ENCODE results near the gene KNDC1. TPM values are rescaled to one million over a fixed set of nuclear protein-coding genes. Genes with fewer than 3 reads are reported as not detected.

The KNDC1 gene
- total RNA-seq, 1 donor from 2014 or later = 0.06 TPM

- no peak for TF ChIP-seq CTCF (conservative IDR thresholded peaks at IDR 0.05; ENCODE audit: low read depth, low read length)
- H3K4me3 ChIP-seq (ENCODE audit: low read depth, low read length) = no peak overlapping the region
- no peak for DNase-seq (ENCODE audit: low read depth)
These were observed 82.8 kb downstream of the KNDC1 start for GRCh38 chr10:133242611-133243356.

- no peak overlapping the region for H3K4me3 ChIP-seq (ENCODE audit: low read depth, low read length)
- DNase-seq (ENCODE audit: low read depth) = no peak
- no peak for TF ChIP-seq CTCF (conservative IDR thresholded peaks at IDR 0.05; ENCODE audit: low read depth, low read length)
These were observed 83.6 kb downstream of the KNDC1 start for GRCh38 chr10:133243593-133243992.

GRCh38 chr10:133245439-133246235 is 85.6 kb downstream of the KNDC1 start:
- no peak overlapping the region for H3K4me3 ChIP-seq (ENCODE audit: low read depth, low read length)
- DNase-seq (ENCODE audit: low read depth) = no peak
- TF ChIP-seq CTCF (conservative IDR thresholded peaks at IDR 0.05; ENCODE audit: low read depth, low read length) = no peak

- no peak overlapping the region for H3K4me3 ChIP-seq (ENCODE audit: low read depth, low read length)
These were observed 86.2 kb downstream of the KNDC1 start for GRCh38 chr10:133246236-133246626.

GRCh38 chr10:133247681-133248333 is 87.8 kb downstream of the KNDC1 start:
- TF ChIP-seq CTCF (conservative IDR thresholded peaks at IDR 0.05; ENCODE audit: low read depth, low read length) = no peak
- no peak for DNase-seq (ENCODE audit: low read depth)
- no peak overlapping the region for H3K4me3 ChIP-seq (ENCODE audit: low read depth, low read length)

More at GRCh38 chr10:133246236-133246626, 86.2 kb downstream of the KNDC1 start:
- no peak for TF ChIP-seq CTCF (conservative IDR thresholded peaks at IDR 0.05; ENCODE audit: low read depth, low read length)
- no peak for DNase-seq (ENCODE audit: low read depth)

- DNase-seq (ENCODE audit: low read depth) = no peak
- no peak overlapping the region for H3K4me3 ChIP-seq (ENCODE audit: low read depth, low read length)
- no peak for TF ChIP-seq CTCF (conservative IDR thresholded peaks at IDR 0.05; ENCODE audit: low read depth, low read length)
These were observed 88.3 kb downstream of the KNDC1 start for GRCh38 chr10:133248334-133248715.

Data from epithelial cell of proximal tubule (primary cell).